Uterus (tissue), 2 donors: ENCODE measurements around the gene FAR2.

Experiments
- CTCF ChIP-seq, 4 experiments: fragments of 200-600 bp in 2 of 4; fragments of 450-650 bp in 2 of 4; sonication (generic) in 2 of 4; IDR thresholded peaks; one replicate each; pipeline ENCODE4 v1.5.1; 2016 to 2019; ENCODE audit warnings: antibody characterized with exemption in 4 of 4, mild to moderate bottlenecking in 2 of 4, moderate library complexity in 1 of 4
- POLR2A ChIP-seq, 2 donors: fragments of 450-650 bp; IDR thresholded peaks; one replicate each; pipeline ENCODE4 v1.6.1; 2016; ENCODE audit warnings: antibody characterized with exemption in 2 of 2, mild to moderate bottlenecking in 1 of 2, moderate library complexity in 1 of 2

GRCh38 chr12:29256598-29256997 lies 107.5 kb downstream of the FAR2 start:
- TF ChIP-seq CTCF (IDR thresholded peaks at IDR 0.05) = no peak
- TF ChIP-seq POLR2A (IDR thresholded peaks at IDR 0.05) = no peak
